Urinary bladder (tissue), 4 donors: ENCODE measurements around the gene RSPH9. TPM values are rescaled to one million over a fixed set of nuclear protein-coding genes. Genes with fewer than 3 reads are reported as not detected.
"Not testable (repeated sequence)": the region's sequence is repeated elsewhere in the genome, so short reads cannot be mapped to it uniquely, and the experiment has no call there.

Experiments
- DNase-seq: peaks from one replicate; pipeline ENCODE4 v3.0.0-alpha.2; 2015; ENCODE audit errors: extremely low spot score
- H3K27ac ChIP-seq: one replicate; pipeline ENCODE4 v1.5.1; 2013; ENCODE audit warnings: low read depth, mild to moderate bottlenecking, moderate library complexity
- H3K36me3 ChIP-seq: one replicate; pipeline ENCODE4 v1.6.1; 2013; ENCODE audit warnings: mild to moderate bottlenecking, moderate library complexity; ENCODE audit not compliant: insufficient read depth
- H3K4me1 ChIP-seq: one replicate; pipeline ENCODE4 v1.6.1; 2013; ENCODE audit warnings: mild to moderate bottlenecking, moderate library complexity; ENCODE audit not compliant: insufficient read depth
- H3K4me3 ChIP-seq: one replicate; pipeline ENCODE4 v1.5.1; 2013; ENCODE audit warnings: low read depth, low read length
- WGBS: extraction: QIAGEN DNeasy Blood & Tissue Kit; methylation state at CpG from one replicate; pipeline ENCODE4 v1.1.7; 2013; 5-methylcytosine and 5-hydroxymethylcytosine counted together
- polyA plus RNA-seq: library from polyadenylated mRNA; stranded (reverse); fragments of 200-250 nt; gene quantifications from one replicate; pipeline ENCODE4 v1.2.3, GENCODE V29; 2013
- total RNA-seq: library from RNA; depleted of rRNA; stranded (reverse); fragments of >200 nt; gene quantifications from one replicate; pipeline ENCODE4 v1.2.3, GENCODE V29; 2014
- donor health status: healthy with polysubstance abuse.
- donor health status: healthy.

Gene RSPH9
- total and polyA plus RNA-seq, 2 donors = 0.60 to 1.0 TPM

DNA sequence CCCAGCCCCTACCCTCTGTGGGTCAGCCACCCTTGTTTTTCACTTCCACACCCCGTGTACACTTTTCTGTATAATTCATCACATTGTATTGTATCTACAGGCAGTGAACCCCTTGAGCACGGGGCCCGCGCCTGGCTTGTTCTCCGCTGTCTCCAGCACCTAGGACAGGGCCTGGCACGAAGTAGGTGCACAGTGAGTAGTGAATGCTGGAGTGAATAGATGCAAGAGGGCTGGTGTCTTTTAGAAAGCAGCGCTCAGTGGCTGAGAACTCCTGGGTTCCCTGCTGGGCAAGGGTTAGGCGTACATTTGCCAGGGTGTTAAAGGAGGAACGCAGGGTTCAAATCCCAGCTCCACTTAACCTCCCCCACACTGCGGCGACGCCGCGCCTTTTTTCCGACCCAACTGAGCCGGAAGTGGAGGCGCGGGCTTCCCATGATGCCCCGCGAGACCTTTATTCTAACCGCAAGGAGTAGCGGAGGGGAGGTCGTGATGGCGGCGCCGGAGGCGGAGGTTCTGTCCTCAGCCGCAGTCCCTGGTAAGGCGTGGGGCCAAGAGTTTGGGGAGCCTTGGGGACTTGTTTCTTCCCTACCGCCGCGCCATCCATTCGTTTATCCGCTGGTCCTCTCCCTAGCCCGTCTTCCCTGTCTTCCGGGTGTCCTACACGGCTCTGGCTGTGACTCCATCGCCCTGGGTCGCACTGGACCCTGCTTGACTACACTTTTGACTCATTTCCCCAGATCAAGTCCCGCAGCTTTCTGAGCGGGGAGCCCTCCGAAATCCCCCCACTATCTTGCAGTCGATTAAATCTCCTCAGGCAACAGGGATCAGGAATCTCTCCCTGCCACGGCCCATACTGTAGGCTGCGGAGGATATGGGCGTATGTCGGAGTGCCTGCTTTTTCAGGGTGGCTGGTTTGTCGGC lies 9.2 kb upstream of the RSPH9 start, which contains the start of gene MAD2L1BP:
MAD2L1BP (plus strand) TSS at position 454 of the 921 bp plus-strand sequence; CDS start at position 490, 36 bp downstream.
- Histone ChIP-seq H3K4me1 (no peaks in the 10 kb centered on the region), H3K27ac (peak within 1 kb of the TSS; percentile 71), H3K36me3 (peaks cover 6% of the 10 kb centered on the region), H3K4me3 (peak within 1 kb of the TSS; percentile 58)
- no peak for DNase-seq
- WGBS = 4% methylated on average over 48 of the region's 48 CpGs

DNA sequence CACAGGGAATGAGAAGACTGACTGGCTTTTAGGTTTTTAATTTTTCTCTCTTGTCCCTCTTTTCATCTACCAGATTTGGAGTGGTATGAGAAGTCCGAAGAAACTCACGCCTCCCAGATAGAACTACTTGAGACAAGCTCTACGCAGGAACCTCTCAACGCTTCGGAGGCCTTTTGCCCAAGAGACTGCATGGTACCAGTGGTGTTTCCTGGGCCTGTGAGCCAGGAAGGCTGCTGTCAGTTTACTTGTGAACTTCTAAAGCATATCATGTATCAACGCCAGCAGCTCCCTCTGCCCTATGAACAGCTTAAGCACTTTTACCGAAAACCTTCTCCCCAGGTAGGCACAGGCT lies 8.6 kb upstream of the RSPH9 start:
- DNase-seq = no peak
- WGBS = 18% methylated on average over 7 of the region's 7 CpGs
- no peaks in the 10 kb centered on the region for H3K4me1 ChIP-seq

DNA sequence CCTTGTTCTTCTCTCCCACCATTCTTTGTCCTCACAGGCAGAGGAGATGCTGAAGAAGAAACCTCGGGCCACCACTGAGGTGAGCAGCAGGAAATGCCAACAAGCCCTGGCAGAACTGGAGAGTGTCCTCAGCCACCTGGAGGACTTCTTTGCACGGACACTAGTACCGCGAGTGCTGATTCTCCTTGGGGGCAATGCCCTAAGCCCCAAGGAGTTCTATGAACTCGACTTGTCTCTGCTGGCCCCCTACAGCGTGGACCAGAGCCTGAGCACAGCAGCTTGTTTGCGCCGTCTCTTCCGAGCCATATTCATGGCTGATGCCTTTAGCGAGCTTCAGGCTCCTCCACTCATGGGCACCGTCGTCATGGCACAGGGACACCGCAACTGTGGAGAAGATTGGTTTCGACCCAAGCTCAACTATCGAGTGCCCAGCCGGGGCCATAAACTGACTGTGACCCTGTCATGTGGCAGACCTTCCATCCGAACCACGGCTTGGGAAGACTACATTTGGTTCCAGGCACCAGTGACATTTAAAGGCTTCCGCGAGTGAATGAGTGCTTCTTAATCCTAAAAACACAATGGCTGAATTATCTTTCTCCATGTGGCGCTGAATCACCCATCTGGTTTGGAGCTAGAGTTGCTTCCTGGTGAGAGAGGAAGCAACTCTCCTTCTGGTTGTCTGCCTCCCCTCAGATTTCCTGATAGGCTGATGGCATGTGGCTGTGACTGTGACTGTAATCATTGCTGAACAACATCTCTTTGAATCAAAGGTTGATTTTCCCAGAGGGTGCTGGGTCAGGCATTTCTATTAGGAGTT lies 4.6 kb upstream of the RSPH9 start:
- H3K36me3 ChIP-seq = peaks cover 6% of the 10 kb centered on the region
- H3K4me3 ChIP-seq = no peak overlapping the region
- 89% methylated on average over 21 of the region's 21 CpGs for WGBS
- H3K4me1 ChIP-seq = no peaks in the 10 kb centered on the region
- no peak for DNase-seq
- H3K27ac ChIP-seq = no peak overlapping the region

More for the DNA sequence above, 8.6 kb upstream of the RSPH9 start:
- Histone ChIP-seq H3K36me3 (peaks cover 6% of the 10 kb centered on the region), H3K27ac (no peak overlapping the region), H3K4me3 (peak overlapping the region; percentile 58)

DNA sequence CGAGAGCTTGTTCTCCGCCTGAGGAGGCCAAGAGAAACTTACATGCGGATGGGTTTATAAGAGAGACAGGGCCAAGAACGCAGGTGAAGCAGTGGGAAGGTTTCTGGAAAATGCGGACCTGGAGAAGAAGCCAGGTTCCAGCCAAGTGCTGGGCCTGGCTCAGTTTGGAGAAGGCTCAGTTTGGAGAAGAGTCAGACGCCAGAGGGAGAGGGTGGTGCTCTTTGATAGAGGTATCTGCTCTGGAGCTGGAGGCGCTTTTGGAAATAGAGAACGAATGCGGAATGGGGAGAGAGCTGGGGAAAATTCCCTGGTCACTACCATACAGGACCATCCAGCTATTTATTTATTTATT lies 753 bp downstream of the RSPH9 start:
- Histone ChIP-seq H3K36me3 (peaks cover under 1% of the 10 kb centered on the region), H3K4me3 (peak overlapping the region; percentile 37), H3K27ac (no peak overlapping the region), H3K4me1 (no peaks in the 10 kb centered on the region)
- 15% methylated on average over 9 of the region's 9 CpGs for WGBS
- no peak for DNase-seq

DNA sequence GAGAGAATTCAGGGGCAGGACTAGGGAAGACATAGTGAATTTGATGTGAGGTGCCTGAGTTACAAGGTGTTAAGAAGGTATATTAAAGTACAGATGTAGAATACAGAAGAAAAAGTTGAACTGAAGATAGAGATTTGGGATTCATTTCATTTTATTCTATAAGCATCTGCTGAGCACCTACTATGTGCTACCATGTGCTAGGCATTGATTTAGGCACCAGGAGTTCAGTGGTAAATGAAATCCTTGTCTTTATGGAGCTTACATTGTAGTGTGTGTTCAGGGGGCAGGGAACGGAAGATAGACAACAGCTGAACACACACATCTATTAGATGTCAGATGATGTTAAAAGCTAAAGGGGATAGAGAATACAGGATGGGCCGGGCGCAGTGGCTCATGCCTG lies 2.8 kb downstream of the RSPH9 start:
- 97% methylated on average over 3 of the region's 3 CpGs for WGBS
- Histone ChIP-seq H3K4me3 (no peak overlapping the region), H3K4me1 (no peaks in the 10 kb centered on the region), H3K27ac (no peak overlapping the region), H3K36me3 (no peaks in the 10 kb centered on the region)
- DNase-seq = no peak

DNA sequence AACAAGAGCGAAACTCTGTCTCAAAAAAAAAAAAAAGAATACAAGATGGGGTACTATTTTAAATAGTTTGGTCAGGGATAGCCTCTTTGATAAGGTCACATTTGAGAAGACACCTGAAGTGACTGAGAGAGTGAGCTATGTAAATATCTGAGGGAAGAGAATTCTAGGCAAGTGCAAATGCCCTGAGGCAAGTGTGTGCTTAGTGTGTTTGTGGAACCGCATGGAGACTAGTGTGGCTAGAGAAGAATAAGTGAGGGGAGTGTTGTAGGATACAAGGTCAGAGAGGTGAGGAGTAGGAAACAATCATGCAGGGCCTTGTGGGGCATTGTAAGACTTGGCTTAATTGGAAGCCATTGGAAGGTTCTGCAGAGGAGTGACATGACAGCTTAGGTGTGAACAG lies 3.4 kb downstream of the RSPH9 start:
- no peaks in the 10 kb centered on the region for H3K36me3 ChIP-seq
- H3K4me3 ChIP-seq = no peak overlapping the region
- no peak overlapping the region for H3K27ac ChIP-seq
- DNase-seq = no peak
- H3K4me1 ChIP-seq = no peaks in the 10 kb centered on the region
- 97% methylated on average over 2 of the region's 2 CpGs for WGBS

DNA sequence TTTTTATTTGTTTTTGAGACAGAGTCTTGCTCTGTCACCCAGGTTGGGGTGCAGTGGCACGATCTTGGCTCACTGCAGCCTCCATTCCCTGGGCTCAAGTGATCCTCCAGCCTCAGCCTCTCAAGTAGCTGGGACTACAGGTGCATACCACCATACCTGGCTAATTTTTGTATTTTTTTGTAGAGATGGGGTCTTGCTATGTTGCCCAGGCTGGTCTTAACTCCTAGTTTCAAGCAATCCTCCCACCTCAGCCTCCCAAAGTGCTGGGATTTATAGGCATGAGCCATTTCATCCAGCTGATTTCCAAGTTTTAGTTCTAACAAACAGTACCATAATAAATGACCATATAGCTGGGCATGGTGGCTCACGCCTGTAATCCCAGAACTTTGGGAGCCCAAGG lies 8.0 kb downstream of the RSPH9 start:
- WGBS = 92% methylated on average over 2 of the region's 2 CpGs
- not testable (repeated sequence) for DNase-seq, H3K4me3 ChIP-seq, H3K36me3 ChIP-seq, H3K27ac ChIP-seq, H3K4me1 ChIP-seq

DNA sequence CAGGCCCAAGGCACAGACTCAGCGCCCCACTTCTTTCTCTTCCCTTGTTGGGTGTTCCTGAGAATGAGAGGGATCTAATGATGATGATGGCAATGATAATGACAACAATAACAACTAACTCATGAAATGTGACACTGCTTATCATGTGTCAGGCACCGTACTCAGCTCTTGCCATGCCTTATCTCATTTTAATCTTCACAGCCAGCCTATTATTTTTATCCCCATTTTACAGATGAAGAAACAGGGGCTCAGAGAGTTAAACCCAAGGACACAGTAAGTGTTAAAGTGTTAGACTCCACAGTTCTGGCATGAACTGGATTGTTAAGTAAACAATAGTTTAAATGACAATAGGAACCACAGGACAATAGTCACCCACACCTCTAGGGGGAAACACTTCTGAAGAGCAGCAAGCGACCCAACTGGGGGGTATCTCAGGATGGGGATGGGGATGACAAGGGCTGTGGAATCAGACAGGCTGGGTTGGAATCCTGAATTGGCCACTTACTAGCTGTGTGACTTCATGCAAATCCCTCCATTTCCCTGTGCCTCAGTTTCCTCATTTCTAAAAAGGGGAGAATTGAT lies 12.5 kb downstream of the RSPH9 start:
- Histone ChIP-seq H3K4me1 (no peaks in the 10 kb centered on the region), H3K27ac (no peak overlapping the region), H3K4me3 (no peak overlapping the region), H3K36me3 (peaks cover 2% of the 10 kb centered on the region)
- DNase-seq = no peak
- 83% methylated on average over 3 of the region's 3 CpGs for WGBS

DNA sequence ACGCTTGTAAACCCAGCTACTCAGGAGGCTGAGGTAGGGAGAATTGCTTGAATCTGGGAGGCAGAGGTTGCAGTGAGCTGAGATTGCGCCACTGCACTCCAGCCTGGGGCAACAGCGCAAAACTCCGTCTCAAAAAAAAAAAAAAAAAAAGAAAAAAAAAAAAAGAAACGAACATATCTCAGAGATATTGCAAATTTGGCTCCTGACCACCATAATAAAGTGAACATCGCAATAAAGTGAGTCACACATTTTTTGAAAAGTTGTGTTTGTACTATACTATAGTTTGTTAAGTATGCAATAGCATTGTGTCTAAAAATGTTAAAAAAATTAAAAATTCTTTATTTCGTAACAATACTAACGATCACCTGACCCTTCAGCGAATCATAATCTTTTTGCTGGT lies 13.3 kb downstream of the RSPH9 start:
- WGBS = 93% methylated on average over 9 of the region's 9 CpGs
- no peak for DNase-seq
- Histone ChIP-seq H3K27ac (no peak overlapping the region), H3K4me3 (no peak overlapping the region), H3K4me1 (no peaks in the 10 kb centered on the region), H3K36me3 (peaks cover 2% of the 10 kb centered on the region)

DNA sequence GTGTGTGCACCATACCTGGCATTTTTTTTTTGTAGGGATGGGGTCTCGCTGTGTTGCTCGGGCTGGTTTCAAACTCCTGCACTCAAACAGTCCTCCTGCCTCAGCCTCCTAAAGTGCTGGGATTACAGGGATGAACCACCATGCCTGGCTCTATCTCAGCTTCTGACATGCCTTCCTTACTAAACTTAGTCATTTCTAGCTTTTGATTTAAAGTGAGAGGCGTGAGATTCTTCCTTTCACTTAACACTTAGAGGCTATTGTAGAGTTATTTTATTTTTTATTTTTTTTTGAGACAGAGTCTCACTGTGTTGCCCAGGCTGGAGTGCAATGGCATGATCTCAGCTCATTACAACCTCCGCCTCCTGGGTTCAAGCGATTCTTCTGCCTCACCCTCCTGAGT lies 18.1 kb downstream of the RSPH9 start:
- DNase-seq, H3K4me3 ChIP-seq: not testable (repeated sequence)
- 93% methylated on average over 5 of the region's 5 CpGs for WGBS

DNA sequence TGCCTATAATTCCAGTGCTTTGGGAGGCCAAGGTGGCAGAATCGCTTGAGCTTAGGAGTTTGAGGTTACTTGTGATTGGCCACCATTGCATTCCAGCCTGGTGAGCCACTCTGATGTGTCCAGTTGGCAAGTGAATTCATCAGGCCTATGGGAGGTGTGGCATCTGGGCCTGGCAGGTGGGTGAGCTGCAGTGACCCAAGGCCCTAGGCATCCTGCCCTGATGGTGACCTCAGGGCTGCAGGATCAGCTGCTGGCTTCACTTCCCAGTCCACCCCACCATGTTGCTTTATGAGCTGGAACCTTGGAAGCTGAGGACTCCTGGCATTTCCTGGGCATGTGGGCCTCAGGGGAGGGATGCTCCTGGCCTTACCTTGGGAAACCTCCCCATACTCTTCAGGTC lies 20.5 kb downstream of the RSPH9 start:
- H3K4me3 ChIP-seq = no peak overlapping the region
- H3K36me3 ChIP-seq = no peaks in the 10 kb centered on the region
- WGBS = 88% methylated on average over 1 of the region's 1 CpG
- no peak overlapping the region for H3K27ac ChIP-seq
- no peak for DNase-seq
- no peaks in the 10 kb centered on the region for H3K4me1 ChIP-seq

More for the DNA sequence above, 18.1 kb downstream of the RSPH9 start:
- H3K27ac ChIP-seq, H3K36me3 ChIP-seq, H3K4me1 ChIP-seq: not testable (repeated sequence)

DNA sequence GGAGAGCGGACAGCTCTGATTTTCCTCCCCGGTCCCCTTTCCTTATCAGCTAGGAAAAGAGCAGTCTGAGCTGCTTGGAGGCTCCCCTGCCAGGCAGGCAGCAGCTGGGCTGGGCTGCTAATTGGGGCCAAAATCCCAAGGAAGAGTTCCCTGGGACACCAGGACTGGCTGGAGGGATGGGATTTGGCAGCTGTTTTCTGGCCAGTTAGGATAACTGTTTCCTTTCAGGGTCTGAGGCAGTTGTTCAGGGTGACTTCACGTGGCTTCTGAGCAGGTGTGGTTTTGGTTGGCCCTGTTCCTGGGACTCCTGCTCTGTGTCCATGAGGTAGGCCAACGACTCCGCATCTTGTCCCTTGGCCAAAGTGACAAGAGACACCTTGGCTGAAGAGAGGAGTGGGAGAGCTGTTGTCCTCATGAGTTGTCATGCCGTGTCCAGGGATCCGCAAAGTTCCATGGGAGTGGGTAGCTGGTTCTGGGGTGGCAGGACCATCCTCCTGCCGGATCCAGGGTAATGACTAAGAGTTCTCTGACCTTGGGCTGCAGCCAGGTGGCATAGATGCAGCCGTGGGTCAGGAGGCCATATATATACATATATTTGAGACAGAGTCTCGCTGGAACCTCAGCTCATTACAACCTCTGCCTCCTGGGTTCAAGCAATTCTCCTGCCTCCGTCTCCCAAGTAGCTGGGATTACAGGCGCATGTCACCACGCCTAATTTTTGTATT lies 21.5 kb downstream of the RSPH9 start:
- Histone ChIP-seq H3K27ac (no peak overlapping the region), H3K36me3 (no peaks in the 10 kb centered on the region), H3K4me1 (no peaks in the 10 kb centered on the region), H3K4me3 (no peak overlapping the region)
- no peak for DNase-seq
- 66% methylated on average over 13 of the region's 13 CpGs for WGBS
